T-helper 2 cell (primary cell): ENCODE results near the gene PTPA.
"Not testable (repeated sequence)": the region's sequence is repeated elsewhere in the genome, so short reads cannot be mapped to it uniquely, and the experiment has no call there.

Experiments
- DNase-seq, 5 experiments: peaks; one replicate each; pipeline versions ENCODE4 v3.0.0 to v3.0.0-alpha.2; 2012 to 2022

Gene PTPA

DNA sequence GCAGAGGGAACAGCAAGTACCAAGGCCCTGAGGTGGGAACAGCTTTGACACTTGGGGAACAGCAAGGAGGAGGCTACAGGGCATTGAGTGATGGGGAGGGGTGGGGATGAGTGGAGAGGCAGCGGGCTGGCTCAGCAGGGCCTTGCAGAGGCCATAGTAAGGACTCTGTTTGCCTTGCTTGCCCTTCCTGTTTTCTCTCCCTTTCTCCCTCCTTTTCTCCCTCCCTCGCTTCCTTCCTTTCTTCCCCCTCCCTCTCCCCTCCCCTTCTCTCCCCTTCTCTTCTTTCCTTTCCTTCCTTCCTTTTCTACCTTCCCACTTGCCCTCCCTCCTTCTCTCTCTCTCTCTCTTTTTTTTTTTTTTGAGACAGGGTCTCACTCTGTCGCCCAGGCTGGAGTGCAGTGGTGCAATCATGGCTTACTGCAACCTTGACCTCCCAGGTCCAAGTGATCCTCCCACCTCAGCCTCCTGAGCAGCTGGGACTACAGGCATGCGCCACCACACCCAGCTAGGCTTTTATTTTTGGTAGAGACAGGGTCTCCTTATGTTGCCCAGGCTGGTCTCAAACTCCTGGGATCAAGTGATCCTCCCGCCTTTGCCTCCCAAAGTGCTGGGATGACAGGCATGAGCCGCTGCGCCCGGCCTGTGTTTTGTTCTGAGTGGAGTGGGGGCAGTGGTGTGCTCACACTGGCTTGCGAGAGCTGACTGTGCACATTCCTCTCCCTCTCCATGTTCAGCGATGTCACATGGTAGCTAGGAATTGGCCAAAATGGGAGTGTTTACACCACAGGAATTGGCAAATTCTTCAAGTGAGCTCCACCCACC is 49.7 kb downstream of the PTPA start:
- no peak for DNase-seq

DNA sequence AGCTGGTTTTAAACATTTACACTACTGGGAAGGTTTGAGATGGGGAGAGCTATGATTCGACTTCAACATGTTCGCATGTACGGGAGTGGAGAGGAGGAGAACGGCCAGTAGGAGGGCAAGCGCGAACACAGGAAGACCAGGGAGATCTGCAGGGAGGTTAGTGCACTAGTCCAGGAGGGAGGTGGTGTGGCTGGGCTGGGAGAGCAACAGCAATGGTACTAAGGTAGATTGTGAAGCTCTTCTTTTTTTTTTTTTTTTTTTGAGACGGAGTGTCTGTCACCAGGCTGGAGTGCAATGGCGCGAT is 50.3 kb downstream of the PTPA start:
- DNase-seq: no peak

DNA sequence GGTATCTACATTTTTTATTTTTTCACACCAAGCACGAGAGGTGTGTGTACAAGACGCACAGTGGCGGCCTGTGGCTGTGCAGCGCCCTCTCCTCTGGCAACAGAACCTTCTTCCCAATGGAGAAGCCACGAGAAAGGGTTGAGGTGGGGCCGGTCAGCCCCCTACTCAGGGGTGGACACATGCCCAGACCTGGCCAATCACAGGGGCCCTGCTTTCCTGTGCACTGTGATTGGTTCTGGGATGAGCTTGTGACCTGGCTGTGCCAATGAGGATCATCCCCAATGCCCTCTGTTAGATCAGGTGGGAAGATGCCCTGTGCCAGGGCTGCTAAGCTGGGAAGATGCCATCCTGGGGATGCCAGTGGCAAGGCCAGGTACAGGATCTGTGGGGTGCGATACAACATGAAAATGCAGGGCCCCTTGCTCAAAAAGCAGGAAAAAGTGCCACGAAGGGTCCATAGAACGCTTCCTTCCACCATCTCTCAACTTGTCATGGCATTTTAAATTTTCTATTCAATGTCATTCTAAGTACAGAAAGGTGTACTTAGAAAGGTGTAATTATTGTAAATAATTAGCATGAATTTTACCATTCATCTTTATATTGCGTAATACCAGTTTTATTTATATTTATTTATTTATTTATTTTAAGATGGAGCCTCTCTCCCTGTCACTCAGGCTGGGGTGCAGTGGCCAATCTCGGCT is 51.4 kb downstream of the PTPA start:
- no peak for DNase-seq

DNA sequence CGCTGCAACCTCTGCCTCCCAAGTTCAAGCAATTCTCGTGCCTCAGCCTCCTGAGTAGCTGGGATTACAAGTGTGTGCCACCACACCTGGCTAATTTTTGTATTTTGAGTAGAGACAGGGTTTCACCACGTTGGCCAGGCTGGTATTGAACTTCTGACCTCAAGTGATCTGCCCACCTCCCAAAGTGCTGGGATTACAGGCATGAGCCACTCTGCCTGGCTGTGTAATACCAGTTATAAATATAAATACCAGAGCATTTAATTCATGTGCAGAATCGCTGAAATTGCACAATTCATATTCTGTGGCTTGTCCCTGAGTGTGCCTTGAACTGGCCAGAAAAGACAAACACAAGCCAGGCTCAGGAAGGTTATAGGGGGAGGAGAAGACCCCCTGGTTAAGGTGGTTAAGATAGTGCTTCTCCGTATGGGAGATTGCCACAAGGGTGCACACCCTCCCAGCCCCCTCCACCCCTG is 52.0 kb downstream of the PTPA start:
- not testable (repeated sequence) for DNase-seq

DNA sequence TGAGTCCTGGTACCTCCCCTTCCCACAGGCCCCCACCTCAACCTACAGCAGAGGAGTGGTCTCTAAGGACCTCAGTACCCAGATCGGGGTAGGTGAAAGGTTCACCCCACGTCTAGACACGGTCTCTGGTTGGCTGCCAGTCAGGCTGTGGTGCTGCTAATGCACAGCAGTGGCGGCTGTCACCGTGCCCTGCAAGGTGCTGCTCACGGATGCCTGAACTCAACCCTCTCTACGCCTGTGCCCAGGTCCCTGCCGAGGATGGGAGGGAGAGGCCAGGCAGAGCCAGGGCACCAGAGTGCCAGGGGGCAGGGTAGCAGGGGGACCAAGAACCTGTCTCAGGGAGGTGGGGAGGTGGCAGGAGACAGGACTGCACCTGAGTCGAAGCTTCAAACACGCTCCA is 52.5 kb downstream of the PTPA start:
- no peak for DNase-seq

DNA sequence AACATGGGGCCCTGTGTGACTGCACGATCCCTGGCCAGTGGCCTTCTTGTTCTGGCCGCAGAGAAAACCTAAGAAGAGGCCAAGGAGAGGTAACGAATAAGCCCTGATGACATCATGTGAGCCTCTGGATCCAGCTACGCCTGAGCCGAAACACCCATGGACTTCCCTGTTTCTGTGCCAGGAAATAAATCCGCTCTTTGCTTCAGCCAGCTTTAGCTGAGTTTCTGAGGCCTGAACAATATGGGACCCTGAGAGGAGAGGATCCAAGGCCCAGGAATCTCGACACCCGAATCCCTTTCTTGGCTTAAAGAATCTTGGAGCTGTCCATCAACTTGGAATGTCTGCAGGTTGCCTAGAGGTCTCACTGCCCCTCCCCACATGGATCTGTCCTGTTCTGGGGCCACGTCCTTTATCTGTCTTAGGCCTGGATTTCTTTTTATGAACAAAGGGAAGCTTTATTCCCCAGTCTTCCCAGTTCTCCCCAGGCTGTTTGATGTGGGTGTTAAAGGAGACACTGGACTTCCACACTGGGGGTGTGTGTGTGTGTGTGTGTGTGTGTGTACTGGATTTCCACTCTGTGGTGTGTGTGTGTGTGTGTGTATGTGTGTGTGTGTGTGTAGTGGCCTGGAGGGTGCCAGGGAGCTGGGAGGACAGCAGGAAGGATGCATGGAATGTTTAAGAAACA is 53.2 kb downstream of the PTPA start:
- DNase-seq: no peak

DNA sequence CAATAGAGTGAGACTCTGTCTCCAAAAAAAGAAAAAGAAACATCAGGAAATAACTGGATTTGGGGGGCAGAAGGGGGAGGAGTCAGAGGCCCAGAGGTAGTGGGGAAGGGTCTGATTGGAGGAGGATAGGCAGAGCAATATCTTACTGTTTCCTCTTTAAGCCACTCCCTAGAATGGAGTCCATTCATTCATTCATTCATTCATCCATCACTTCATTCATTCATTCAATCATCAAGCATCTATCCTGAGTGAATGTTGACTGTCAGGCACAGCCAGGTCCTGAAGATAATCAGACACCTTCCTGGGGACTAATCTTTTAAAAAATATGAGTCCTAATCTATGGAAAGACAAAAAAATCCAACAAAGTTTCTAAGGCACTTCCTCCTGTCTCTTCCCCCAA is 54.0 kb downstream of the PTPA start:
- no peak for DNase-seq

DNA sequence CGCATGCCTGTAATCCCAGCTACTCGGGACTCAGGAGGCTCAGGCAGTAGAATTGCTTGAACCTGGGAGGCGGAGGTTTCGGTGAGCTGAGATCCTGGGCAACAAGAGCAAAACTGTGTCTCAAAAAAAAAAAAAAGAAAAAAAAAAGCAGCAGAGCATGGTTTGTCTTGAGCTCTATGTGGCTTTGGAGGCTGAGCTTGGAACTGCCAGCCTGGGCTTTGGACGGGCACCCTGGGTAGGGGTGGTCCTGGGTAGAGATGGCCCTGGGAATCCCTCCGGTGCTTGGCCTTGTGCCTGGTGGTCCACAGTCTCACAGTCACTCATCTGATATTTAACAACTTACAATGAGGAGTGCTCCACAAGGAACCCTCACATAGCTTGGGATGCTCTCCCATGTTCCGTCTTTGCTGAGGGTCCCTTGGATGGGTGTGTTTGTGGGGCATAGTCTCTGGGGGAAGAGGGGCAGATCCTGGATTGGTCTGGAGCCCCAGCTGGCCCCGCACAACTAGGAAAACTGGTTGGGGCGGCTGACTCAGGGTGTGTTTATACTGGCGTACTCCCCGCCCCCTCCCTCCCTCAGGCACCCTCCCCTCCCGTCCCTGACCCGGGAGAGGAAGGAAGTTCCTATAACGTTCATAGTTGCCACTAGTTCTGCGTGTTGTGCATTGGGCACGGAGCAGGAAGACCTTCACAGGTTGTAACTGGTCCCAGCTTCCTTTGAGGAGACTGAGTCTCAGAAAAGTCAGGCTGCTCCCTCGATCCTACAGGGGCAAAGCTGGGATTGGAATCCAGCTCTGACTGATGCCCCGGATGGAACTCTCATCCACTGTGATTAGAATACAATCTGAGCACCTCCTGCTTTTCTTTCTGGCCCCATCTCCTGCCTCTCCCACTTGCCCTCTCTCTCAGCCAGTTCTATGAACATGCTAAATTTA is 55.7 kb downstream of the PTPA start:
- no peak for DNase-seq

DNA sequence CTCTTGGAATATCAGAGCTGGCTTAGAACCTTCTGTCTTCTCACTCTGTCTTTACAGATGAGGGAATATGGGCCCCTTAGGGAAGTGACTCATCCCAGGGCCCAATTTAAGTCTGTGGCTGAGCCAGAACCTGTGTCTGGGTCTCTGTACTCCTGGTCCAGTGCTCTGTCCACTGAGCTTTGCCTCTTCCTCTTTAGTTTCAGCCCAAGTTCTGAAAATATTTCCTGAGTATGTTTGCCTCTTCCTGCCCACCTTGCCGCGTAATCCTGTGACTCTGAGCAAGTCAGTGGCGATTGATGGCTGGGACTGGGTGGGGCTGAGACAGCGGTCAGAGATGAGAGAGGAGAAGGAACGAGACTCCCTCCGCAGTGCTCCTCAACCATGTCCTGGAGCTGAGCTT is 59.0 kb downstream of the PTPA start:
- no peak for DNase-seq

DNA sequence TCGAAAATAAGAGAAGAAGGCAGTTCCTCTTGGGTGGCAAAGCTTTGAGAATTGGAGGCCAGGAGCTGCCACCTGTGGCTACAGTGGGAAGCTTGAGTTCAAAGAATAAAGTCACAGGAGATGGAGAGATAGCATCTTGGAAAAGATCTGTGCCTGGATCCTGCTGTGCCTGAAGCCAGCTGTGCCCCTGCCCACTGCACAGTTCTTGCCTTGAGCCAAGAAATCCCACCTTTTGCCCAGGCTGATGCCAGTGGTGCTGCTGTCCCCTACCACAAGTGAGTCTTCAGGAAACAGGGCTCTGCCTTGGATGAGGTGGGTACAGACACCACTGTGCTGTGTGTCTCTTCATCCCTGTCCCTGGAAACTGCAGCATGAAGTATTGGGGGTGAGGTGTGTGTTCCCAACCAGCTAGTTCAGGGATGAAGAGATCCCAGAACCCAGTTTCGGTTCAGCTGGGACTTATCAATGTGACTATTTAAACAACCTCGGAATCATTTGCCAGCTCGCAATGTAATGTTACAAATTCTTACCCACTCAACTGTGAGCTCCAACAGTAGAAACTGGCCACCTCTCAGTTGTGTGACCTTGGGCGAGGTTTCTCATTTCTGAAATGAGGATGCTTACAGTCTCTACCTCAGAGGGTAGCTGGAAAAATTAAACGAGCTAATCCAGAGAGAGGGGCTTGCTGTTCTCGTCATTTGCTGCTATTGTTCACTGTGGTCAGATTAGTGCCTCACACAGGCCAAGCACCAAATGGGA is 61.0 kb downstream of the PTPA start:
- no peak for DNase-seq

DNA sequence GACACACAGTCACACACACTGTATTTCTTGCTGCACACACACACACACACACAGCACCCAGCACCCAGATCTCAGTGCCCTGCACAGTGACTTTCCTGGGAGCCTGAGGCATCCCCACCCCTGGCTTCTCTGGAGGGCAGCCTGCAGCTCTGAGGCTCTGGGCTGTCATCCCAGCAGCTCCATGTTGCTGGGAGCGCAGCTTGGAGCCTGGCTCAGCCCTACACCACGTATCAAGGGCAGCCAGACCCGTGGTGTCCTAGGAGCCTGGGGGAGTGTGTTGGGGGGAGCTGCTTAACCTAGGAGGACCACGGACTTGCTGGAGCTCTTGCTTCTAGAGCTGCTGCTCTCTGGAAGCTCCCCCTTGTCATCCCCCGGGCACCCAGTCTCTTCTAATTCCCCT is 61.6 kb downstream of the PTPA start:
- no peak for DNase-seq

DNA sequence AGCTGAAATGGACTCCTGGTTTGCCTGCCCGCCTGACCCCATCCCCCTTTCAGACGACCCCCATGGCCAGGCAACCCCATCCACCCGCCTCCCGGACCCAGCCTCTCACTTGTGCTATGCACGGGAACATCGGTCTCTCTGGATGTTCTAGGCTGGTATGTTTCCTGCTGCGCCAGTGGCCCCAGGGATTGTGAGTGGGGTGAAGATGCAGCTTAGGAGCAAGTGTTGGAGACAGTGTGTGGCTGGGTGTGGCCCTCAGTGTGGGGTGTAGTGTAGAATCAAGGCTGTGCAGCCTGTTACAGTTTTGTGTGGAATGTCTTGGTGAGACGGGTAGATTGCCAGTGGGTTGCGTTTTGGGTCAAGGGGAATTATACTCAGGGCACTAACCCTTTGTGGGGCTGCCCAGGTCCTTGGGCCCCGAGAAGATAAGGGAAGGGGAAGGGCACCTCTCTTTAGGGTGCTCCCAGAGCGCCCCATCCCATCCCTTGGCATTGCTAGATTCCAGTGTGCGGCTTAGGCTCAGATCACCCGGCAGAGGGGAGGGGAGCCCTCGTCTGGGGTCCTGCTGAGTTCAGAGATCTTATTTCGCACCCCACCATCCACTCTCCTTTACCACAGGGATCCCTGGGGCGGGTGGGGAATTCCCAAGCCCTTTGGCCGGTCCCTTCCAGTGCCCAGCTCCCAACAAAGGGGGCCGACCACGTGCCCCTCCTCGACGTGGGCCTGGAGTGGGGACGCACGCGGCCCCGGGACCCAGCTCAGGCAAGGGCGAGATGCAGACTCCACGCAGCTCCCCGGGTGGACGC is 62.3 kb downstream of the PTPA start:
- DNase-seq: no peak

DNA sequence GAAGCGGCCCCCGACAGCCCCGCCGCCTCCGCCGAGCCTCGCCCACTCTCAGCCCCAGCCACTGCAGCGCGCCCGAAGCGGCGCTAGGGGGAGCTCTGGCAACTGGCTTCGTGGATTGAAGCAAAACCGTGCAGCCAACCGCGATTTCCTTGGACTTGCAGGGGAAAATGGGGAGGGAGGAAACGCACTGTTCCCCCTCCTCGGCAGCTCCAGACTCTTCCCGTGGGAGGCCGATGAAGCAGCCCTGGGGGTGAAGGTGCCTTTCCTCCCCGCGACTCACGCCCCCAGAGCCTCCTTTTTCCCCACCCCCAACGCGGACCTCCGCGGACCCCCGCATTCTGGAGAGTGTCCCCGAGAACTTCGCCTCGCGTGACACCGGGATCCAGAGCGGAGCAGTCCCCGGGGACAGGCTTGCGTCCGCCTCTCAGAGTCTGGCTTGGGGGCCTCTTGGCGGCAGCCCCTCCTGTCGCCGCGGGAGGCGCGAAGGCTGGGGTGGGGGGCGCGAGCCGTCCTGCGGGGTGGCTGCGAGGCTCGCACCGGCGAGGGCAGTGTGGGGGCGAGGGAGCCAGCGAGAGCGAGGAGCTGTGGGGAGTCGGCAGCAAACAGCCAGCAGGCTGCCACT is 63.0 kb downstream of the PTPA start:
- DNase-seq: peak; percentile 55 to 68 (median 67)

DNA sequence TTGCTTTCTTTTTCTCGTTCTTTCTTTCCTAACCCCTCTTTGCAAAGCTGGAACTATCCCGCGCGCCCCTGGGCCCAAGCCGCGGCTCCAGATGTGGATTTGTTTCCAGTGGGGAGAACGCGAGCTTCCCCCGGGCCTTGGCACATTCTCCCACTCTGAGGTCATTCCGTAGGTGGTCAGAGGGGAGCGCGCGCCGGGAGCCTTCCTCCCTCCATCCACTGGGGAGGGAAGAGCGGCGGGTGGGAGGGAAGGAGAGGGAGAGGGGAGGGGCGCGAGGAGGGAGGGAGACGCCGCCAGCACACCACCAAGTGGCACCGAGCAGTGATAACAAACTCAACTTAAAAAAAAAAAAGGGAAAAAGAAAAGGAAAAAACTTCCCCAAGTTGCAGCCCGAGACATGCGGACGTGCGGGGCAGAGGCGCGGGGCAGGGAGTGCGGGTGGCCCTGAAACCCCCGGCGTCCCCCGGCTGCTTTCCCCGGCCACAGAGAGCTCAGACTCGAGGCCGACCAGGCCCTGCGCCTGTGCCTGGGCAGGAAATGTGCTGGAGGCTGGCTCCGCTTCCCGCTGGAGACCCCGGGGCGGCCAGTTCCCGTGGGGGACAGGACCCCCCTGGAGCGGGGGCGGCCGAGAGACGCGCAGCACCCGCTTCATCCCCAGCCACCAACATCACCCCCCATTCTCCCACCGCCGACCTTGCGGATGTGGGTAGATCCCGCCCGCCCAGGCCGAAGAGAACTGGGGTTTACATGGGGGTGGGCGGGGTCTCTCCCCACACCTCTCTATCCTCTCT is 63.7 kb downstream of the PTPA start:
- DNase-seq: peak in 2 of 5 experiments; percentile 27 to 55

DNA sequence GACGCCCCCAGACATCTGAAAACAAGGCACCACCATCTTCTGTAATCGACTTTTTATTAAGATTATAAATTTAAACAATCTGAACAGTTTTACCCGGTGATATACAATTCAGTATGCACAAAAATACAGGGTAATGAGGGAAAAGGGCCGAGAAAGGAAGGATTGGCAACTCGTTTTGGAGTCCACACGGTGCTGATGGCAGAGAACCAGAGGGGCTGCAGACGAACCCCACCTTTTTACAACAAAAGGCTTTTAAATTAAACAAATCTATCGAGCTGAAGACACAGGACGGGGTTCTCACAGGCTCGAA is 64.3 kb downstream of the PTPA start:
- DNase-seq: no peak

DNA sequence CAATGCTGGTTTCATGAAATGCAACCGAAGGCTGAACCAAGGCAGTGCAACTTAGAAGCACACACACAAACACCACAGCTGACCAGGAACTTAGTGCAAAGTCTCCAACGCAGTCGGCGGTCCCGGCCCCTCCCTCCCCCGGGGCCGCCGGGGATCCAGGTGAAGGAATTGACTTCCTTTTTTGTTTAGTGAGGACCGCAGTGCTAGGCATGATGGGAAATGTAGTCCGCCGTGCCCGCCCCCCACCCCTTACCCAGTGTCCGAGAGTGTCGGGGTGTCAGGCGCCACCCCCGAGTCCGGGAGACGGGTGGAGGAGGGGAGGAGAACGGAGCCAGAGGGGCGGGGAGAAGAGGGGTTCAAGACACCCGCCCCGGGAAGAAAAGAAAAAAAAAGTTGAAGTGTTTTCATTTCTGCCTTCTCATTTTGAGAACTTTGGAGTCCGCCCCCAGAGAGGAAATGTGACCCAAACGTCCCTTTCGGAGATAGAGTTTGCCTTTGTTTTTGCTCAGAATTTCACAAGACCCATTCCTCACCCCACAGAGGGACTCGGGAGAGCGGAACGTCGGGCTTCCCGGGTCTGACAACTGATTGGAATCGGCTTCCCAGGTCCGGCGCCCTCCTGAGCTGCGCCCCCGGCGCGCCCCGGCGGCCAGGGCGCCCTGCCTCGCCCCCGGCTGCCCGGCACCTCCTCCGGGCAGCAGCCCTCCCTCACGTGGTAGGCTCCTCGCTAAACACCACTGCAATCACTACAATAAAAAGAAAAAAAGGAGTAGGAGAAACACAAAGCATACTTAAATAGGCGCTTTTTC is 64.8 kb downstream of the PTPA start:
- DNase-seq: peak in 3 of 5 experiments; percentile 18 to 55 (median 52)

DNA sequence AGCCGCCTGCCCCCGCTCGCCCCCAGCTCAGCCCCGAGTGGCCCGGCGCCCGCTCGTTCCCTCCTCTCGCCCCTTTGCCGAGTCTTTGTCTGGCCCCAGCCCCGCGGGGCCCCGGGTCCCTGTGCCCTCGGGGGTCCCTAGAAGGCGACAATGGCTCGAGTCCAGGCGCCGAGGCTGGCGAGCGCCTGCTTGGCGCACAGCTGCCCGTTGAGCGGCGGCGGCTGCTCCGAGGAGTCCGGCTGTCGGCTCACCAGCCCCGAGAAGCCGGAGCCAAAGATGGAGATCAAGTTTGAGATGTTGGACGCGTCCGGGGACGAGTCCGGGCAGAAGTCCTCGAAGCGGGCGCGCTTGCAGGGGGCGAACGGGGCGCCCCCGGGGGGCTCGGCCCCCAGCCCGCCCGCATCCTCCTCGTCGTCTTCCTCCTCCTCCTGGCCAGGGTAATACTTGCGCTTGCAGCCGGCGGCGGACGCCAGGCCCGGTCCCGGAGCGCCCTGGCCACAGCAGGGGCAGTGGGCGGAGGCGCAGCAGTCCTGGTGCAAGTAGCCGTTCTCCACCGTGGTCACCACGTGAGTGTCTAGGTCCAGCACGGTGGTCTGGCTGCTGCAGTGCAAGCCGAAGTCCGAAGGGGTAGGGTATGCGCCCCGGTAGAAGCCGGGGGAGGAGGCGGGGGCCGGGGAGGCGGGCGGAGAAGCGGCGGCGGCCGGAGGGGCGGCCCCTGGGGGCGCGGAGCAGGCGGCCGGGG is 65.7 kb downstream of the PTPA start:
- peak in 2 of 5 experiments; percentile 1 to 24 for DNase-seq

DNA sequence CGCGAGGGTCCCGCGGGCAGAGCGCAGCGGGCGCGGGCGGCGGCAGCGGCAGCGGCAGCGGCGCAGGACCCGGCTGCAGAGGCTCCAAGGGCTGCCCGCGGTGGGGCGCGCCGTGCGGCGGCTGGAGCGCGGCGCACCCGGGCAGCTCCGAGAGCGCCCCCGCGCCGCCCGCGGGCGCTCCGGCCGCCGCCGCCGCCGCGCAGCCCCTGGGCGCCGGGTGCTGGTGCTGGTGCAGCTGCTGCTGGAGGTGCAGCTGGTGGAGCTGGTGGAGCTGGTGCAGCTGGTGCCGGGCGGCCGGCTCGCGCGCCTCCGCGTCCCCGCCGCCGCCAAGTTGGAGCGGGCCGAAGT is 66.2 kb downstream of the PTPA start:
- peak in 1 of 5 experiments; percentile 17 for DNase-seq
